Mucosa of rectum (tissue), 2 donors: ENCODE results near the gene ASB9.
A peak's percentile ranks its signal among the peaks of the same experiment; 100 is the strongest.
"Not testable (repeated sequence)": the region's sequence is repeated elsewhere in the genome, so short reads cannot be mapped to it uniquely, and the experiment has no call there.

Source experiments
- H3K27ac ChIP-seq, 2 donors: one replicate each; pipeline ENCODE4 v1.7.0; 2013; ENCODE audit warnings: inconsistent platforms in 2 of 2, low read depth in 2 of 2, low read length in 2 of 2
- H3K27me3 ChIP-seq, 2 donors: one replicate each; pipeline ENCODE4 v1.7.0; 2013; ENCODE audit warnings: low read length in 2 of 2; ENCODE audit not compliant: control insufficient read depth in 2 of 2, insufficient read depth in 2 of 2
- H3K36me3 ChIP-seq, 2 donors: one replicate each; pipeline ENCODE4 v1.7.0; 2013; ENCODE audit warnings: low read length in 2 of 2; ENCODE audit not compliant: control insufficient read depth in 2 of 2, insufficient read depth in 2 of 2
- H3K4me1 ChIP-seq, 2 donors: one replicate each; pipeline ENCODE4 v1.7.0; 2013; ENCODE audit warnings: low read length in 2 of 2, mild to moderate bottlenecking in 1 of 2; ENCODE audit not compliant: control insufficient read depth in 2 of 2, insufficient read depth in 2 of 2
- H3K4me3 ChIP-seq, 2 donors: one replicate each; pipeline ENCODE4 v1.7.0; 2013; ENCODE audit warnings: low read length in 2 of 2
- H3K9ac ChIP-seq, 2 donors: one replicate each; pipeline ENCODE4 v1.7.0; 2013; ENCODE audit warnings: low read length in 2 of 2, low read depth in 1 of 2, mild to moderate bottlenecking in 1 of 2
- H3K9me3 ChIP-seq, 2 donors: one replicate each; pipeline ENCODE4 v1.7.0; 2013; ENCODE audit warnings: low read length in 2 of 2; ENCODE audit not compliant: control insufficient read depth in 2 of 2
- donor health status: healthy.
- donor health status: Normal muscosa, but diverticular disease.

Gene ASB9

DNA sequence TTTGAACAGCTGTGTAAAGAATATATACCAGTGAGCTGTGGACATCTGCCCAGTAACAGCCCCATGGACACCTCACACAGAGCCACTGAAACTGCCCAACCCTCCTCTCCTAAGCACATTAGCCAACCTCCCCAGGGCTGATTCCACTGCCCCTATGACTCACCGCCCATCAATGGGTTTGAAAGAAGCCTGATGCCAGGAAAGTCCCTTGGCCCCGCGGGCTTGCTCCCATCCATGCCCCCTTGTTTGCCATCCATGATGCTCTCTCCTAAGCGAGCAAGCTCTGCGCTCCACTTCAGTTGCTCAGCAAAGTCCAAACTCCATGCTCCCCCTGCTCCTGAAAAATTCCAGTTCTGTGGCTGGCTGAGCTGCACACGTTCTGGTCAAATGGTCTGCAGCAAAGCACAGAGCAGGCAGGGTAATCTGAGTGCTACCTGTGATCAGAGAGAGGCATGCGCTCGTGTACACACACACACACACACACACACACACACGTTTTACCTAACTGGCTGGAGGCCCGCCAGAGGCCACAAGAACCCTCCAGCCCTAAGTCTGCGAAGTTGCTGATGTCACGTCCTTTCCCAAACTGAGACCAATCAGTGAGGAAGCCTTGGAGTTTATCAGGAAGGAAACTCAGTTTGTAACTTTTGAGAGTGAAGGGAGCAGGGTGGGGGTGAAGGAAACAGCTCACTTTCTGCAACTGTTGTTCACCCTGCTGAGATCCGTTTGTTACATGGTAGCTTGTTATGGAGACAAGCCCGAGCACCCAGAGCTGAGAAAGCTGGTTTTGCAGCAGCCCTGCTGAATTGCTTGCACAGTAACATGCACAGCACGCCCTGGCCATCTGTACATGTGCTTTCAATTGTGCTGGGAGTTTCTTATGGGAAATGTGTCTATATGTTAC, at the start of gene ASB9:
Gene ASB9, minus strand, starts transcription at position 466 of the 904 bp plus-strand sequence. Its CDS starts 209 bp downstream, at position 257.
- Histone ChIP-seq H3K36me3 (no peaks in the 10 kb centered on the region), H3K4me1 (no peaks in the 10 kb centered on the region), H3K4me3 (peak within 1 kb of the TSS; percentile 30 to 35), H3K9ac (no peak within 1 kb of the TSS), H3K27ac (peak within 1 kb of the TSS; percentile 41 to 48), H3K9me3 (no peaks in the 10 kb centered on the region), H3K27me3 (peaks cover 0 to 3% of the 10 kb centered on the region in 2 donors)

- peaks cover 0 to 7% of the 10 kb centered on the region in 2 donors for H3K36me3 ChIP-seq
- no peak overlapping the region for H3K27ac ChIP-seq
- no peak overlapping the region for H3K9ac ChIP-seq
- H3K4me1 ChIP-seq: no peaks in the 10 kb centered on the region
- H3K27me3 ChIP-seq: no peaks in the 10 kb centered on the region
- H3K9me3 ChIP-seq: no peaks in the 10 kb centered on the region
- no peak overlapping the region for H3K4me3 ChIP-seq
Observed at GRCh38 chrX:15319075-15319474, 49.2 kb upstream of the ASB9 start.

DNA sequence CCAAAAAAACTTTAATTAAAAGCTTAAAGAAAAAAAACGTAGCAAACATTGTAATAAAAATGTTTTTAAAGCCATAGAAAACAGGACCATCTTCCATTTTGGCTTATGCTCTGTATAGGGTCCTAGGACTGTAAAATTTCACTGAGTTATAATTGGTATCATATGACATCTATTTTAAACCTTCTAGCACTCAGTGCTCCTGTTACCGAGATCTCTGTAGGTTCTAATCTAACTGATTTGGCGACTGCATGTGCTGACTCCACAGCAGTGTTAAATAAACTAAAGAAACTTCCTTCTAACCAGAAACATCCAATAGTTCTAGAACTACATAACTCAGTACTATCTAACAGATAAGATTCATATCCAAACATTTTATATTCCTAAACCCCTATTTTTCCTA, 45.6 kb upstream of the ASB9 start, which contains the start of gene ASB11:
Gene ASB11, minus strand, starts transcription at position 132 of the 400 bp plus-strand sequence. Its CDS starts 35 bp downstream, at position 97.
- H3K9me3 ChIP-seq: no peaks in the 10 kb centered on the region
- H3K27me3 ChIP-seq: peaks cover 0 to 3% of the 10 kb centered on the region in 2 donors
- H3K9ac ChIP-seq: no peak within 1 kb of the TSS
- no peak within 1 kb of the TSS for H3K4me3 ChIP-seq
- no peak within 1 kb of the TSS for H3K27ac ChIP-seq
- no peaks in the 10 kb centered on the region for H3K4me1 ChIP-seq
- no peaks in the 10 kb centered on the region for H3K36me3 ChIP-seq

- peaks cover 0 to 3% of the 10 kb centered on the region in 2 donors for H3K27me3 ChIP-seq
- H3K36me3 ChIP-seq: no peaks in the 10 kb centered on the region
- H3K27ac ChIP-seq: no peak overlapping the region
- no peak overlapping the region for H3K9ac ChIP-seq
- no peaks in the 10 kb centered on the region for H3K9me3 ChIP-seq
- no peak overlapping the region for H3K4me3 ChIP-seq
- H3K4me1 ChIP-seq: no peaks in the 10 kb centered on the region
Observed at GRCh38 chrX:15314472-15314871, 44.6 kb upstream of the ASB9 start.

- Histone ChIP-seq H3K9me3 (no peaks in the 10 kb centered on the region), H3K27me3 (peaks cover 0 to 6% of the 10 kb centered on the region in 2 donors), H3K36me3 (no peaks in the 10 kb centered on the region), H3K27ac (no peak overlapping the region), H3K4me1 (no peaks in the 10 kb centered on the region), H3K9ac (no peak overlapping the region), H3K4me3 (no peak overlapping the region)
Observed at GRCh38 chrX:15311119-15311518, 41.2 kb upstream of the ASB9 start.

GRCh38 chrX:15310117-15310516, 40.2 kb upstream of the ASB9 start:
- H3K27me3 ChIP-seq: peaks cover 0 to 6% of the 10 kb centered on the region in 2 donors
- no peaks in the 10 kb centered on the region for H3K4me1 ChIP-seq
- H3K36me3 ChIP-seq: no peaks in the 10 kb centered on the region
- H3K9me3 ChIP-seq: no peaks in the 10 kb centered on the region
- H3K27ac ChIP-seq: no peak overlapping the region
- no peak overlapping the region for H3K9ac ChIP-seq
- no peak overlapping the region for H3K4me3 ChIP-seq

- not testable (repeated sequence) for H3K4me1 ChIP-seq, H3K36me3 ChIP-seq, H3K9ac ChIP-seq, H3K4me3 ChIP-seq, H3K27me3 ChIP-seq, H3K27ac ChIP-seq, H3K9me3 ChIP-seq
Observed at GRCh38 chrX:15305899-15306298, 36.0 kb upstream of the ASB9 start.

DNA sequence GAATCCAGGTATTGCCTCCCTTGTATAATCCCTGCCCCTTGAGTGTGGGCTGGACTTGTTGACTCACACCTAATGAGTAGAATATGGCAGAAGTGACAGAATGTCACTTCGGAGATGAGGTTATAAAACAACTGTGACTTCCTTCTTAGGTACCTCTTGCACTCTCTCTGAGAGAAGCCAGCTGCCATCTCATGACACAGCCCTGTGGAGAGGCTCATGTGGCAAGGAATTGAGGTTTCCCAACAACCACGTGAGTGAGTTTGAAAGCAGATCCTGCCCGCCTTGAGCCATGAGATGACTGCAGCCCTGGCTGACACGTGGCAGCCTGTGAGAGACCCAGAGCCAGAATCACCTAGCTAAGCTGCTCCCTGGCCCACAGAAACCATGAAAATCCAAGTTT, 32.0 kb upstream of the ASB9 start:
- Histone ChIP-seq H3K4me3 (no peak overlapping the region), H3K9ac (no peak overlapping the region), H3K27ac (peak overlapping the region in 1 of 2 donors; percentile 1), H3K9me3 (no peaks in the 10 kb centered on the region), H3K36me3 (no peaks in the 10 kb centered on the region), H3K27me3 (peaks cover 0 to 3% of the 10 kb centered on the region in 2 donors), H3K4me1 (peaks cover 4 to 5% of the 10 kb centered on the region in 2 donors)

GRCh38 chrX:15299941-15300851, 30.3 kb upstream of the ASB9 start:
- no peak overlapping the region for H3K4me3 ChIP-seq
- H3K36me3 ChIP-seq: no peaks in the 10 kb centered on the region
- H3K9me3 ChIP-seq: no peaks in the 10 kb centered on the region
- H3K27me3 ChIP-seq: peaks cover 0 to 3% of the 10 kb centered on the region in 2 donors
- H3K27ac ChIP-seq: peak overlapping the region in 1 of 2 donors; percentile 34
- peaks cover 4 to 5% of the 10 kb centered on the region in 2 donors for H3K4me1 ChIP-seq
- H3K9ac ChIP-seq: peak overlapping the region in 1 of 2 donors; percentile 2

- peaks cover 0 to 3% of the 10 kb centered on the region in 2 donors for H3K27me3 ChIP-seq
- no peaks in the 10 kb centered on the region for H3K36me3 ChIP-seq
- peaks cover 4 to 5% of the 10 kb centered on the region in 2 donors for H3K4me1 ChIP-seq
- H3K27ac ChIP-seq: peak overlapping the region in 1 of 2 donors; percentile 6
- H3K4me3 ChIP-seq: no peak overlapping the region
- H3K9me3 ChIP-seq: no peaks in the 10 kb centered on the region
- H3K9ac ChIP-seq: no peak overlapping the region
Observed at GRCh38 chrX:15298780-15299179, 28.9 kb upstream of the ASB9 start.
